ENCODE data around the gene SGSM2. TPM values are rescaled to one million over a fixed set of nuclear protein-coding genes. Genes with fewer than 3 reads are reported as not detected.

The SGSM2 gene
- total and polyA plus RNA-seq, 2 of the 13 experiments (the other 11 are each of a cell fraction or from before 2014, with no cell fraction given) = 30.4 to 51.3 TPM

DNA sequence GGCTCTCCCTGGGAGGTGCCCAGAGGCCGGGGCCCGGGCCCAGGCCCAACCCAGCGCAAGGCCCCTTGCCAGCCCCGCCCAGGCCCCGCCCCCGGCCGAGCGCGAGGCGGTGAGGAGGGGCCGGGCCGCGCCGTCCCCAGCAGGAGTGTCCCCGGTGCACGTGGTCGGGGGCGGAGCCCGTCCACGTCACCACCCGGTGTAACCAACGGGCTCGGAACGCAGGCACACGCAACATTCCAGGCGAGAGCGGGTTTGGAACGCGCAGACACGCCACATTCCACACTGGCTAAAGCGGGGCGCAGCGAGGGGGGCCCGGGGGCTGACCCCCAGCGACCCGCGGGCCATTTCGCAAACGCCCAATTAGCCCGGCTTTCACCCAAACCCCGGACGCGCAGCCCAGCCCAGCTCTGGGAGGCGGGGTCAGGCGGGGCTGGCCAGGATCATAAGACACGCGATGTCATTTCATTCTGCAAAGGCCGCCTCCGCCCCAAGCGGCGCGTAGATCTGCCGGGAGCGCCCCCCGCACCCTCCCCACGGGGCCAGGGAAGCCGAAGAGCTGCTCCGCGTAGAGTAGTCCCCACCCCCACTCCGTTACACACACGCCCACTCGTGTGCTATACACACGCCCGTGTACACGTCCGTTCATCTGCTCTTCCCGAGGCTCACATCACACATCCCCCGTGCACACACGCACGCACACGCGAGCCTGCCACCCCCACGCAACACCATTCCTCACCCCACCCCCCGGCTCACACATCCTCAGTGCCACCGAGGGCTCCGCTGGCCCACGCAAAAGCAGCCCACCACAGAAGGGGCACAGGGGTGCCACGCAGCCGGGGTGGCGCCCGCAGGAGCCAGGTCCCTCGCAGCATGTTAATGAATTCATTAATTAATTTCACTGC is 62.5 kb downstream of the SGSM2 start (continued):
- TF ChIP-seq PHF5A (CRISPR knock-in tag; IDR thresholded peaks at IDR 0.05; ENCODE audit: low read depth, unreplicated experiment) (no peak), KDM5A (IDR thresholded peaks at IDR 0.05; ENCODE audit: borderline replicate concordance, low read length) (no peak), NFYB (CRISPR knock-in tag; IDR thresholded peaks at IDR 0.05) (peak; percentile 59), GATAD2A (CRISPR knock-in tag; IDR thresholded peaks at IDR 0.05) (peak; percentile 59), AGO1 (IDR thresholded peaks at IDR 0.05; ENCODE audit: low read depth, low read length, poor library complexity, severe bottlenecking) (no peak), SUZ12 (IDR thresholded peaks at IDR 0.05; ENCODE audit: low read depth, low read length) (no peak), ZNF382 (CRISPR knock-in tag; IDR thresholded peaks at IDR 0.05; ENCODE audit: borderline replicate concordance) (no peak), CCAR2 (optimal IDR thresholded peaks at IDR 0.05; ENCODE audit: low read depth, low read length) (no peak), MEIS1 (CRISPR knock-in tag; IDR thresholded peaks at IDR 0.05; ENCODE audit: borderline replicate concordance) (0 out of 2 replicates have a peak, but pooled peaks have one; percentile 41), DMAP1 (CRISPR knock-in tag; IDR thresholded peaks at IDR 0.05) (peak; percentile 39; the same call in 1 of the 2 replicates), HNRNPUL1 (IDR thresholded peaks at IDR 0.05; ENCODE audit: low read depth, low read length) (no peak), ZNF761 (CRISPR knock-in tag; conservative IDR thresholded peaks at IDR 0.05) (no peak), ZNF547 (CRISPR knock-in tag; IDR thresholded peaks at IDR 0.05) (no peak), JUN (CRISPR knock-in tag; IDR thresholded peaks at IDR 0.05) (peak; percentile 79), ZNF292 (CRISPR knock-in tag; IDR thresholded peaks at IDR 0.05; ENCODE audit: borderline replicate concordance, low read depth) (no peak), NFKB2 (CRISPR knock-in tag; IDR thresholded peaks at IDR 0.05; ENCODE audit: borderline replicate concordance) (peak; percentile 36; the same call in 1 of the 2 replicates), FOXK2 (IDR thresholded peaks at IDR 0.05) (no peak), ZSCAN22 (CRISPR knock-in tag; IDR thresholded peaks at IDR 0.05) (no peak), TBX3 (IDR thresholded peaks at IDR 0.05; ENCODE audit: borderline replicate concordance) (peak; percentile 28; the same call in 1 of the 2 replicates), REL (CRISPR knock-in tag; conservative IDR thresholded peaks at IDR 0.05) (peak; percentile 2; the same call in 1 of the 2 replicates), PHF20 (CRISPR knock-in tag; IDR thresholded peaks at IDR 0.05) (0 out of 2 replicates have a peak, but pooled peaks have one; percentile 3), POGZ (CRISPR knock-in tag; IDR thresholded peaks at IDR 0.05) (no peak), TCF7L2 (IDR thresholded peaks at IDR 0.05; ENCODE audit: low read depth, low read length) (no peak), ZFY (CRISPR knock-in tag; IDR thresholded peaks at IDR 0.05) (peak; percentile 58; the same call in 1 of the 2 replicates)
- TF ChIP-seq, protein P1, sequence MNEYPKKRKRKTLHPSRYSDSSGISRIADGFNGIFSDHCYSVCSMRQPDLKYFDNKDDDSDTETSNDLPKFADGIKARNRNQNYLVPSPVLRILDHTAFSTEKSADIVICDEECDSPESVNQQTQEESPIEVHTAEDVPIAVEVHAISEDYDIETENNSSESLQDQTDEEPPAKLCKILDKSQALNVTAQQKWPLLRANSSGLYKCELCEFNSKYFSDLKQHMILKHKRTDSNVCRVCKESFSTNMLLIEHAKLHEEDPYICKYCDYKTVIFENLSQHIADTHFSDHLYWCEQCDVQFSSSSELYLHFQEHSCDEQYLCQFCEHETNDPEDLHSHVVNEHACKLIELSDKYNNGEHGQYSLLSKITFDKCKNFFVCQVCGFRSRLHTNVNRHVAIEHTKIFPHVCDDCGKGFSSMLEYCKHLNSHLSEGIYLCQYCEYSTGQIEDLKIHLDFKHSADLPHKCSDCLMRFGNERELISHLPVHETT (CRISPR knock-in tag; conservative IDR thresholded peaks at IDR 0.05) = peak; percentile 72; the same call in 1 of the 2 replicates
- TF ChIP-seq, protein P2, sequence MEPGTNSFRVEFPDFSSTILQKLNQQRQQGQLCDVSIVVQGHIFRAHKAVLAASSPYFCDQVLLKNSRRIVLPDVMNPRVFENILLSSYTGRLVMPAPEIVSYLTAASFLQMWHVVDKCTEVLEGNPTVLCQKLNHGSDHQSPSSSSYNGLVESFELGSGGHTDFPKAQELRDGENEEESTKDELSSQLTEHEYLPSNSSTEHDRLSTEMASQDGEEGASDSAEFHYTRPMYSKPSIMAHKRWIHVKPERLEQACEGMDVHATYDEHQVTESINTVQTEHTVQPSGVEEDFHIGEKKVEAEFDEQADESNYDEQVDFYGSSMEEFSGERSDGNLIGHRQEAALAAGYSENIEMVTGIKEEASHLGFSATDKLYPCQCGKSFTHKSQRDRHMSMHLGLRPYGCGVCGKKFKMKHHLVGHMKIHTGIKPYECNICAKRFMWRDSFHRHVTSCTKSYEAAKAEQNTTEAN (CRISPR knock-in tag; conservative IDR thresholded peaks at IDR 0.05) = 0 out of 2 replicates have a peak, but pooled peaks have one; percentile 64
- TF ChIP-seq, protein P3, sequence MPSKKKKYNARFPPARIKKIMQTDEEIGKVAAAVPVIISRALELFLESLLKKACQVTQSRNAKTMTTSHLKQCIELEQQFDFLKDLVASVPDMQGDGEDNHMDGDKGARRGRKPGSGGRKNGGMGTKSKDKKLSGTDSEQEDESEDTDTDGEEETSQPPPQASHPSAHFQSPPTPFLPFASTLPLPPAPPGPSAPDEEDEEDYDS (CRISPR knock-in tag; IDR thresholded peaks at IDR 0.05) = peak; percentile 67; the same call in 1 of the 2 replicates
- TF ChIP-seq, protein P4, sequence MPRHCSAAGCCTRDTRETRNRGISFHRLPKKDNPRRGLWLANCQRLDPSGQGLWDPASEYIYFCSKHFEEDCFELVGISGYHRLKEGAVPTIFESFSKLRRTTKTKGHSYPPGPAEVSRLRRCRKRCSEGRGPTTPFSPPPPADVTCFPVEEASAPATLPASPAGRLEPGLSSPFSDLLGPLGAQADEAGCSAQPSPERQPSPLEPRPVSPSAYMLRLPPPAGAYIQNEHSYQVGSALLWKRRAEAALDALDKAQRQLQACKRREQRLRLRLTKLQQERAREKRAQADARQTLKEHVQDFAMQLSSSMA (CRISPR knock-in tag; IDR thresholded peaks at IDR 0.05) = no peak

Data from HepG2 (cell line).